GM13976 (cell line): ENCODE data around the gene CEP170B.

Experiments used
- DNase-seq: peaks from one replicate; pipeline ENCODE4 v3.0.0; 2012; ENCODE audit warnings: low spot score
- CTCF ChIP-seq: IDR thresholded peaks from 2 replicates; pipeline ENCODE4 v1.5.1; 2012; ENCODE audit warnings: borderline replicate concordance, mild to moderate bottlenecking; ENCODE audit not compliant: insufficient read depth; ENCODE audit errors: extremely low read depth, missing control alignments, control extremely low read depth
- in situ Hi-C: fragments of 300-500 bp; cut with MboI; formaldehyde crosslinking; loops from one replicate; pipeline ENCODE4 v1.12.0; 2022; ENCODE audit warnings: low sequenced_read_pairs, mixed read lengths, inconsistent platforms; ENCODE audit not compliant: unreplicated experiment

The CEP170B gene

GRCh38 chr14:104932676-104933631 lies 67.9 kb downstream of the CEP170B start:
- DNase-seq, result peak; percentile 93
- in situ Hi-C loops, result no loop called here
- TF ChIP-seq CTCF, result peak; percentile 93

- DNase-seq, result peak; percentile 28
- TF ChIP-seq CTCF, result no peak
- in situ Hi-C loops, result no loop called here
Observed at GRCh38 chr14:104933746-104934733, 69.0 kb downstream of the CEP170B start.

GRCh38 chr14:104935026-104935650 lies 70.1 kb downstream of the CEP170B start:
- in situ Hi-C loops, result no loop called here
- DNase-seq, result peak; percentile 13
- no peak for TF ChIP-seq CTCF

GRCh38 chr14:104935955-104936354 lies 70.9 kb downstream of the CEP170B start:
- in situ Hi-C loops, result no loop called here
- peak; percentile 17 for DNase-seq
- TF ChIP-seq CTCF, result no peak

GRCh38 chr14:104936361-104937155 lies 71.5 kb downstream of the CEP170B start:
- TF ChIP-seq CTCF, result no peak
- DNase-seq, result peak; percentile 24
- in situ Hi-C loops, result no loop called here
